ENCODE results near the gene NMRK1. TPM values are rescaled to one million over a fixed set of nuclear protein-coding genes. Genes with fewer than 3 reads are reported as not detected.
A peak's percentile ranks its signal among the peaks of the same experiment; 100 is the strongest.

The NMRK1 gene
- total and polyA plus RNA-seq, 2 of the 13 experiments (the other 11 are each of a cell fraction or from before 2014, with no cell fraction given), result 9.1 to 12.9 TPM

DNA sequence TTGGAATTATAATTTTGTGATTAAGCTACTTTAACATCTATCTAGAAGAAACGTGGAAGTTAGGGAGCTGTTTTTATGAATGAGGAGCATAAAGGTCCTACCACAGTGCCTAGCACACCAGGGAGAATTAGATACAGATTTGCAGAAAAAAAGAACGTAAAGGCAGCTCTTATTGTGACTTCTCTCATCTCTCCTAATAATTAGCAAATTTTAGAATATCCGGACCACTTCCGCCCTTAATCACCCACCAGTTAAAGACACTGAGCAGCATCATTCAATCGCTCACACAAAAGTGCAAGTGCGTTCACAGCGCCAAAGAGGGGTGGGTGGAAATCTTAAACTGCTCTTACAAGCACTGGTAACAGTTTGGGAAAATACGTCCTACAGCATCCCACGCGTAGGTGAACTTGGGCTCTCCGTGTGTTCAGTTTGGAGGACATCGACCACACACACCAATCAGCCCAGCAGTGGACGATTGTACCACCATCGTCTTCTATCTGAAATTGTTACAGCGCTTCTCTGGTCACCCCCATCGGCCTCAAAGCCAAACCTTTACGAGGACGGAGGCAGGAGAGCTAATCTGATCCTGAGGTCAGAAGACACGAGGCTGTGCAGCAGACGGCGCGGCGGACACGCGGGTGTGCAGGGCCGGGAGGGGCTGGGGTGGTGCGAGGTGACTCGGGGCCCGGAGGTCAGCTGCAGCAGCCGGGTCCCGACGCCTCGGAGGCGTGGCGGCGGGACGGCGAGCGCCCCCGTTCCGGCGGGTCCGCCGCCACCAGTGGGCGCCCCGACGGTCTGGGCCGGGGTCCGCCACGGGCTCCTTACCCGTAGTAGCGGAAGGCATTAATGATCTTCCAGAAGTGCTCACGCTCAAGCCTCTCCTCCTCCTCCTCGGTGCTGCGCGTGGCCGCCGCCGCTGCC lies 60.5 kb downstream of the NMRK1 start (continued):
- TF ChIP-seq, protein P1, sequence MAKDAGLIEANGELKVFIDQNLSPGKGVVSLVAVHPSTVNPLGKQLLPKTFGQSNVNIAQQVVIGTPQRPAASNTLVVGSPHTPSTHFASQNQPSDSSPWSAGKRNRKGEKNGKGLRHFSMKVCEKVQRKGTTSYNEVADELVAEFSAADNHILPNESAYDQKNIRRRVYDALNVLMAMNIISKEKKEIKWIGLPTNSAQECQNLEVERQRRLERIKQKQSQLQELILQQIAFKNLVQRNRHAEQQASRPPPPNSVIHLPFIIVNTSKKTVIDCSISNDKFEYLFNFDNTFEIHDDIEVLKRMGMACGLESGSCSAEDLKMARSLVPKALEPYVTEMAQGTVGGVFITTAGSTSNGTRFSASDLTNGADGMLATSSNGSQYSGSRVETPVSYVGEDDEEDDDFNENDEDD (CRISPR knock-in tag; IDR thresholded peaks at IDR 0.05; ENCODE audit: borderline replicate concordance), result peak; percentile 56; the same call in 1 of the 2 replicates
- TF ChIP-seq, protein P2, sequence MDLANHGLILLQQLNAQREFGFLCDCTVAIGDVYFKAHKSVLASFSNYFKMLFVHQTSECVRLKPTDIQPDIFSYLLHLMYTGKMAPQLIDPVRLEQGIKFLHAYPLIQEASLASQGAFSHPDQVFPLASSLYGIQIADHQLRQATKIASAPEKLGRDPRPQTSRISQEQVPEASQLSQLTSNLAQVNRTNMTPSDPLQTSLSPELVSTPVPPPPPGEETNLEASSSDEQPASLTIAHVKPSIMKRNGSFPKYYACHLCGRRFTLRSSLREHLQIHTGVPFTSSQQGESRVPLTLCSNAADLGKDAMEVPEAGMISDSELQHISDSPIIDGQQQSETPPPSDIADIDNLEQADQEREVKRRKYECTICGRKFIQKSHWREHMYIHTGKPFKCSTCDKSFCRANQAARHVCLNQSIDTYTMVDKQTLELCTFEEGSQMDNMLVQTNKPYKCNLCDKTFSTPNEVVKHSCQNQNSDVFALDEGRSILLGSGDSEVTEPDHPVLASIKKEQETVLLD (CRISPR knock-in tag; IDR thresholded peaks at IDR 0.05; ENCODE audit: low read depth), result no peak
- TF ChIP-seq ZNF703 (CRISPR knock-in tag; IDR thresholded peaks at IDR 0.05; ENCODE audit: borderline replicate concordance) (no peak), ZNF354B (CRISPR knock-in tag; IDR thresholded peaks at IDR 0.05) (no peak), ZSCAN9 (CRISPR knock-in tag; IDR thresholded peaks at IDR 0.05; ENCODE audit: borderline replicate concordance) (no peak), ZNF773 (CRISPR knock-in tag; IDR thresholded peaks at IDR 0.05; ENCODE audit: borderline replicate concordance) (no peak), YEATS2 (CRISPR knock-in tag; IDR thresholded peaks at IDR 0.05; ENCODE audit: borderline replicate concordance) (no peak), ZNF558 (CRISPR knock-in tag; IDR thresholded peaks at IDR 0.05; ENCODE audit: borderline replicate concordance) (no peak), ZNF124 (CRISPR knock-in tag; IDR thresholded peaks at IDR 0.05) (0 out of 2 replicates have a peak, but pooled peaks have one; percentile 20), MTF2 (CRISPR knock-in tag; IDR thresholded peaks at IDR 0.05; ENCODE audit: borderline replicate concordance) (no peak), ZFX (CRISPR knock-in tag; IDR thresholded peaks at IDR 0.05; ENCODE audit: low read depth) (no peak), ZNF562 (CRISPR knock-in tag; IDR thresholded peaks at IDR 0.05; ENCODE audit: borderline replicate concordance) (no peak; the same call in 1 of the 2 replicates), SIN3A (IDR thresholded peaks at IDR 0.05; ENCODE audit: borderline replicate concordance, low read depth, low read length) (no peak; the same call in 1 of the 2 replicates), MED1 (CRISPR knock-in tag; IDR thresholded peaks at IDR 0.05) (0 out of 2 replicates have a peak, but pooled peaks have one; percentile 3), ZNF629 (CRISPR knock-in tag; conservative IDR thresholded peaks at IDR 0.05) (no peak), POLR2AphosphoS5 (IDR thresholded peaks at IDR 0.05; ENCODE audit: low read depth, low read length) (no peak), HNRNPH1 (optimal IDR thresholded peaks at IDR 0.05; ENCODE audit: low read depth, low read length) (no peak), ZBTB20 (CRISPR knock-in tag; IDR thresholded peaks at IDR 0.05; ENCODE audit: borderline replicate concordance, low read depth) (no peak), ZNF263 (CRISPR knock-in tag; IDR thresholded peaks at IDR 0.05) (no peak), DPF2 (CRISPR knock-in tag; IDR thresholded peaks at IDR 0.05; ENCODE audit: borderline replicate concordance, low read depth) (no peak), HOXA9 (CRISPR knock-in tag; IDR thresholded peaks at IDR 0.05; ENCODE audit: borderline replicate concordance) (no peak), ZNF33B (CRISPR knock-in tag; IDR thresholded peaks at IDR 0.05) (no peak)
- TF ChIP-seq, protein P3, sequence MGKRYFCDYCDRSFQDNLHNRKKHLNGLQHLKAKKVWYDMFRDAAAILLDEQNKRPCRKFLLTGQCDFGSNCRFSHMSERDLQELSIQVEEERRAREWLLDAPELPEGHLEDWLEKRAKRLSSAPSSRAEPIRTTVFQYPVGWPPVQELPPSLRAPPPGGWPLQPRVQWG (CRISPR knock-in tag; IDR thresholded peaks at IDR 0.05; ENCODE audit: borderline replicate concordance, low read depth), result no peak
- TF ChIP-seq, protein P4, sequence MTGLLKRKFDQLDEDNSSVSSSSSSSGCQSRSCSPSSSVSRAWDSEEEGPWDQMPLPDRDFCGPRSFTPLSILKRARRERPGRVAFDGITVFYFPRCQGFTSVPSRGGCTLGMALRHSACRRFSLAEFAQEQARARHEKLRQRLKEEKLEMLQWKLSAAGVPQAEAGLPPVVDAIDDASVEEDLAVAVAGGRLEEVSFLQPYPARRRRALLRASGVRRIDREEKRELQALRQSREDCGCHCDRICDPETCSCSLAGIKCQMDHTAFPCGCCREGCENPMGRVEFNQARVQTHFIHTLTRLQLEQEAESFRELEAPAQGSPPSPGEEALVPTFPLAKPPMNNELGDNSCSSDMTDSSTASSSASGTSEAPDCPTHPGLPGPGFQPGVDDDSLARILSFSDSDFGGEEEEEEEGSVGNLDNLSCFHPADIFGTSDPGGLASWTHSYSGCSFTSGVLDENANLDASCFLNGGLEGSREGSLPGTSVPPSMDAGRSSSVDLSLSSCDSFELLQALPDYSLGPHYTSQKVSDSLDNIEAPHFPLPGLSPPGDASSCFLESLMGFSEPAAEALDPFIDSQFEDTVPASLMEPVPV (CRISPR knock-in tag; IDR thresholded peaks at IDR 0.05), result peak; percentile 52; the same call in 1 of the 2 replicates

All from HepG2 (cell line).